ENCODE results near the gene DAD1. TPM values are rescaled to one million over a fixed set of nuclear protein-coding genes. Genes with fewer than 3 reads are reported as not detected.

Gene DAD1
- total RNA-seq, 1 experiment from 2014 or later: 166 TPM

DNA sequence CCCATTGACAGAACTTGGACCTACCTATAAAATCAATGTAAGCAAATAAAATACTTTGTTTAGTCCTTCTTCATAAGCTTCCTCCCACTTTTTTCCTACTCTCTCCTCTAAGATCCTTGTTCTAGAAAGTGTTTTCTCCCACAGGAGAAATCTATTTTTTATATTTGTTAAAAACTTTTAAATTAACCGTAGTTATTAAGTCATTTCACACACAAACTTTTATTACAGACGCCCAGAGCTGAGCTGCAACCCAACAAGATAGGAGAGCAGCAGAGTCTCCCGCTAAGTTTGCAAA is 27.7 kb downstream of the DAD1 start:
- no peak for DNase-seq (ENCODE audit: unreplicated experiment)
- peaks cover 12% of the 10 kb centered on the region for H3K4me1 Mint-ChIP-seq (ENCODE audit: insufficient read depth, unreplicated experiment)
- ChIA-PET CTCF (interaction anchor here (0.7 to 5.5 kb wide), 8 partner anchors 9 to 507 kb away, joined by 3 to 35 read pairs (median 4); partner anchors contain the start of gene OR6J1), POLR2A (interaction anchor here (0.5 to 1.9 kb wide), 3 partner anchors 9 to 229 kb away, joined by 3 to 7 read pairs (median 3); no protein-coding TSS in a partner anchor)
- peaks cover 45% of the 10 kb centered on the region for H3K36me3 Mint-ChIP-seq (ENCODE audit: insufficient read depth, unreplicated experiment)
- H3K27me3 Mint-ChIP-seq (ENCODE audit: insufficient read depth, unreplicated experiment): no peaks in the 10 kb centered on the region
- intact Hi-C loops (cut with micrococcal nuclease): no loop called here
- no peak overlapping the region for H3K4me3 Mint-ChIP-seq (ENCODE audit: unreplicated experiment)
- H3K9me3 Mint-ChIP-seq (ENCODE audit: unreplicated experiment): no peaks in the 10 kb centered on the region
- TF ChIP-seq CTCF (IDR thresholded peaks at IDR 0.05; ENCODE audit: unreplicated experiment): no peak
- H3K27ac Mint-ChIP-seq (ENCODE audit: low read depth, unreplicated experiment): no peak overlapping the region
- BruUV-seq (replicated peaks): no TSS peak

DNA sequence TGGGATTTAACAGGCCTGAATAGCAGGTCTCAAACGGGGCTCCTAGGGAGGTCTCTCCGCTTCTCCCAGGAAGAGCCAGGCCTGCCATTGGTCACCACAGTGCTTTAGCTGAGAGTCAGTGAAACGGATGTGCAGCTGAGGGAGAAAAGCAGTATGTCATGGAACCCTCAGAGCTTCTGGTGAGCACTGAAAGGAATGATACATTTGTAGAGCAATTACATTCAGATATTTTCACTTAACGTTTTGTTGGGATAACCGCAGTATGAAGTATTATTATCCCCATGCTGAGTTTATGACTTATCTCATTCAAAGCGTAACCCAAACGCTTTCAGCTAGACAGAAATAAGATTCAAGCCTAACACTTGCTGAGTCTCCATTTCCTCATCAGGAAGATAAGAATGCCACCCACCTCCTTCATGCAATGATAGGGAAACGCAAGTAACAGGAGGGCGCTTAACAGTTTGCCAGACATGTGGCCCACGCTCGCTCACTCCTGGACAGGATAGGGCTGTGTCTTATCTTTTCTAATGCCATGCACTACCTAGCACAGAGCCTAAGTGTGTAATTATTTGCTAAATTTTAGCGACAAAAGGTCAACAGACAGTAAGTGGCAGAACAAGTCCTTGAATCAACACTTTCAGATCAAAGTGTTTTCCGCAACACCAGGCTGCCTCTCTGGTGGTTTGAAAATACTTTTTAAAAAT is 28.2 kb downstream of the DAD1 start:
- DNase-seq (ENCODE audit: unreplicated experiment): no peak
- no TSS peak for BruUV-seq (replicated peaks)
- intact Hi-C loops (cut with micrococcal nuclease): no loop called here
- Mint-ChIP-seq H3K9me3 (ENCODE audit: unreplicated experiment) (no peaks in the 10 kb centered on the region), H3K27ac (ENCODE audit: low read depth, unreplicated experiment) (no peak overlapping the region), H3K4me3 (ENCODE audit: unreplicated experiment) (no peak overlapping the region), H3K36me3 (ENCODE audit: insufficient read depth, unreplicated experiment) (peaks cover 41% of the 10 kb centered on the region), H3K4me1 (ENCODE audit: insufficient read depth, unreplicated experiment) (peaks cover 17% of the 10 kb centered on the region), H3K27me3 (ENCODE audit: insufficient read depth, unreplicated experiment) (no peaks in the 10 kb centered on the region)
- no peak for TF ChIP-seq CTCF (IDR thresholded peaks at IDR 0.05; ENCODE audit: unreplicated experiment)
- POLR2A ChIA-PET: interaction anchor here (1.9 kb wide), 1 partner anchor 9 kb away, joined by 7 read pairs; no protein-coding TSS in a partner anchor
- CTCF ChIA-PET: interaction anchor here (0.6 to 5.5 kb wide), 20 partner anchors 8 to 507 kb away, joined by 3 to 35 read pairs (median 3); partner anchors contain the start of gene OR6J1

GRCh38 chr14:22559041-22559440 is 30.0 kb downstream of the DAD1 start:
- TF ChIP-seq CTCF (IDR thresholded peaks at IDR 0.05; ENCODE audit: unreplicated experiment): no peak
- no peak for DNase-seq (ENCODE audit: unreplicated experiment)
- no peaks in the 10 kb centered on the region for H3K27me3 Mint-ChIP-seq (ENCODE audit: insufficient read depth, unreplicated experiment)
- ChIA-PET POLR2A (interaction anchor here (1.3 kb wide), 1 partner anchor 13 kb away, joined by 3 read pairs; no protein-coding TSS in a partner anchor), CTCF (interaction anchor here (0.5 to 5.5 kb wide), 12 partner anchors 9 to 341 kb away, joined by 3 to 35 read pairs (median 4); partner anchors contain the start of gene OR6J1)
- H3K36me3 Mint-ChIP-seq (ENCODE audit: insufficient read depth, unreplicated experiment): peaks cover 23% of the 10 kb centered on the region
- H3K4me3 Mint-ChIP-seq (ENCODE audit: unreplicated experiment): no peak overlapping the region
- H3K27ac Mint-ChIP-seq (ENCODE audit: low read depth, unreplicated experiment): no peak overlapping the region
- no TSS peak for BruUV-seq (replicated peaks)
- H3K9me3 Mint-ChIP-seq (ENCODE audit: unreplicated experiment): no peaks in the 10 kb centered on the region
- intact Hi-C loops (cut with micrococcal nuclease): loop anchor here (5.0 kb wide), 2 partner anchors 153 to 208 kb away; partner anchors contain the start of gene OXA1L
- peaks cover 22% of the 10 kb centered on the region for H3K4me1 Mint-ChIP-seq (ENCODE audit: insufficient read depth, unreplicated experiment)

DNA sequence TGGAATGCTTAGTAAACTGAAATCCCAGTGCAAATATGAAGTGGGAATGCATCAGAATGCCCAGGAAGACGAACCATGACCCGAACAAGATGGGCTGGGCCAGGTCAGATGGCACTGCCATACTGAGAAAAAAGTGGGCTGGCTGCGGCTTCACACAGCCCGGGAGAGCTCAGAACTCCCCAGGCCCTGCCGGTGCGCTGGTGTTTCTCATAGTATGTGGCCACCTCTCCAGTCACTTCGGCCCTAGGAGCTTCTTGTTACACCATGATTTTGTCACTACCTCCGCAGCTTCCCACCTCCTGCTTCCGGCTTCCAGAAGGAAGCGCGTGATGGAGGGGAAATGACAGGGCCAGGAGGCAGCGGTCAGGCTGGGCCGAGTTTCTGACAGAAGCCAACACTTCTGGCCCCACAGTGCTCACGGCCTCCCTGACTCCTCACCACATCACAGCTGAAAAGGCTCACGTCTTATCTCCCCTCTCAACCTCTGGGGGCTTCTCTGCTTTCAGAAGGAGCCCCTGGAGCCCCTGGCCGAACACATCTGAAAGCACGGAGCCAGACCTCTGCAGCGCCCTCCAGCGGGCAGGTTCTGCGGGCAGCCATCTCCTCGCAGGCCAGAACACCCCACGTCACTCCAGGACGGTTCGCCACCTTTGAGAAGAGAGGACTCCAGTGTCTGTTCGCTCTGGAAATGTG is 30.7 kb downstream of the DAD1 start:
- no peaks in the 10 kb centered on the region for H3K9me3 Mint-ChIP-seq (ENCODE audit: unreplicated experiment)
- TF ChIP-seq CTCF (IDR thresholded peaks at IDR 0.05; ENCODE audit: unreplicated experiment): no peak
- peaks cover 22% of the 10 kb centered on the region for H3K4me1 Mint-ChIP-seq (ENCODE audit: insufficient read depth, unreplicated experiment)
- DNase-seq (ENCODE audit: unreplicated experiment): no peak
- no TSS peak for BruUV-seq (replicated peaks)
- ChIA-PET POLR2A (no interaction called here), CTCF (interaction anchor here (0.6 to 5.5 kb wide), 10 partner anchors 12 to 697 kb away, joined by 3 to 35 read pairs (median 4); no protein-coding TSS in a partner anchor)
- no peak overlapping the region for H3K27ac Mint-ChIP-seq (ENCODE audit: low read depth, unreplicated experiment)
- H3K36me3 Mint-ChIP-seq (ENCODE audit: insufficient read depth, unreplicated experiment): peaks cover 24% of the 10 kb centered on the region
- intact Hi-C loops (cut with micrococcal nuclease): loop anchor here (5.0 kb wide), 2 partner anchors 154 to 209 kb away; partner anchors contain the start of gene OXA1L
- no peaks in the 10 kb centered on the region for H3K27me3 Mint-ChIP-seq (ENCODE audit: insufficient read depth, unreplicated experiment)
- H3K4me3 Mint-ChIP-seq (ENCODE audit: unreplicated experiment): no peak overlapping the region

Measured in MCF 10A (cell line).